SK-N-SH (cell line): ENCODE results near the gene JPH2. TPM values are rescaled to one million over a fixed set of nuclear protein-coding genes. Genes with fewer than 3 reads are reported as not detected.

Experiments used
- CTCF ChIA-PET: fragments of 300-600, 350-600 bp; formaldehyde crosslinking; extraction: SDS; loops from one replicate; lab custom pipeline; 2021; lab: Yijun Ruan, JAX
- POLR2A ChIA-PET: fragments of 350-600 bp; sonication (Branson Sonifier 250); formaldehyde crosslinking; extraction: SDS; loops from one replicate; lab custom pipeline; 2020; ENCODE audit warnings: antibody characterized with exemption, inconsistent platforms; lab: Yijun Ruan, JAX
- DNase-seq: peaks from one replicate; pipeline ENCODE4 v3.0.0; 2012
- H2AFZ ChIP-seq: fragments of 200-600 bp; sonication (generic); 2 replicates; pipeline ENCODE4 v1.8.1; 2016; ENCODE audit warnings: antibody characterized with exemption, mild to moderate bottlenecking, low read depth
- H3F3A ChIP-seq: fragments of 200-600 bp; sonication (generic); replicated peaks from 2 replicates; pipeline ENCODE3; 2016; ENCODE audit warnings: antibody characterized with exemption, mild to moderate bottlenecking; ENCODE audit not compliant: insufficient read depth
- H3K27ac ChIP-seq, 2 experiments: fragments of 200-500 bp in 1 of 2; fragments of 200-600 bp in 1 of 2; sonication (Bioruptor generic) in 1 of 2; sonication (generic), shearing (Covaris generic) in 1 of 2; 2 replicates each; pipeline versions ENCODE4 v1.5.1 to v1.6.1; 2014 to 2016; ENCODE audit warnings: low read depth in 2 of 2, inconsistent platforms in 1 of 2, low read length in 1 of 2, mild to moderate bottlenecking in 1 of 2, mixed read lengths in 1 of 2
- H3K27me3 ChIP-seq: fragments of 200-600 bp; sonication (generic), shearing (Covaris generic); 2 replicates; pipeline ENCODE4 v1.6.1; 2016; ENCODE audit warnings: mixed run types; ENCODE audit not compliant: insufficient read depth
- H3K36me3 ChIP-seq, 2 experiments: fragments of 200-500 bp in 1 of 2; fragments of 200-600 bp in 1 of 2; sonication (Bioruptor generic) in 1 of 2; sonication (generic) in 1 of 2; replicated peaks in 1 of 2; 2 replicates each; pipeline versions ENCODE3 to v1.5.1; 2014 to 2016; ENCODE audit warnings: low read length in 1 of 2, mild to moderate bottlenecking in 1 of 2; ENCODE audit not compliant: insufficient read depth in 2 of 2, control insufficient read depth in 1 of 2
- H3K4me1 ChIP-seq, 2 experiments: fragments of 200-500 bp in 1 of 2; fragments of 200-600 bp in 1 of 2; sonication (Bioruptor generic) in 1 of 2; sonication (generic), shearing (Covaris generic) in 1 of 2; 2 replicates each; pipeline versions ENCODE4 v1.5.1 to v1.6.1; 2014 to 2016; ENCODE audit warnings: low read depth in 1 of 2, low read length in 1 of 2, mixed run types in 1 of 2; ENCODE audit not compliant: insufficient read depth in 2 of 2, control insufficient read depth in 1 of 2
- H3K4me2 ChIP-seq: fragments of 200-600 bp; sonication (generic), shearing (Covaris generic); 2 replicates; pipeline ENCODE4 v1.6.1; 2017; ENCODE audit warnings: mixed run types
- H3K4me3 ChIP-seq, 2 experiments: fragments of 200-500 bp in 1 of 2; fragments of 200-600 bp in 1 of 2; sonication (Bioruptor generic) in 1 of 2; sonication (generic), shearing (Covaris generic) in 1 of 2; 2 replicates each; pipeline versions ENCODE4 v1.5.1 to v1.8.1; 2014 to 2016; ENCODE audit warnings: low read depth in 2 of 2, inconsistent platforms in 1 of 2, low read length in 1 of 2, mild to moderate bottlenecking in 1 of 2, mixed read lengths in 1 of 2, moderate library complexity in 1 of 2
- H3K79me2 ChIP-seq: fragments of 200-600 bp; sonication (generic); 2 replicates; pipeline ENCODE4 v1.8.1; 2017; ENCODE audit warnings: mild to moderate bottlenecking; ENCODE audit not compliant: insufficient read depth
- H3K9ac ChIP-seq: fragments of 200-600 bp; sonication (generic); 2 replicates; pipeline ENCODE4 v1.6.1; 2017; ENCODE audit warnings: mixed run types
- H3K9me2 ChIP-seq: fragments of 200-600 bp; sonication (generic); 2 replicates; pipeline ENCODE4 v1.6.1; 2017; ENCODE audit warnings: mixed run types
- H3K9me3 ChIP-seq: fragments of 200-600 bp; sonication (generic); 2 replicates; pipeline ENCODE4 v1.6.1; 2017; ENCODE audit warnings: mixed run types, mild to moderate bottlenecking, moderate library complexity
- H4K20me1 ChIP-seq: fragments of 200-600 bp; sonication (generic); 2 replicates; pipeline ENCODE4 v1.6.1; 2017; ENCODE audit warnings: mild to moderate bottlenecking, mixed run types; ENCODE audit not compliant: insufficient read depth
- CHD2 ChIP-seq: fragments of 150-350 bp; IDR thresholded peaks from 2 replicates; pipeline ENCODE4 v1.6.1; 2018; ENCODE audit warnings: low read length; ENCODE audit not compliant: partially characterized antibody
- ELF1 ChIP-seq: IDR thresholded peaks from 2 replicates; pipeline ENCODE4 v1.4.0; 2012
- EP300 ChIP-seq, 2 experiments: IDR thresholded peaks; 2 replicates each; pipeline versions ENCODE4 v1.4.0 to v1.6.1; 2012; ENCODE audit warnings: borderline replicate concordance in 1 of 2, low read depth in 1 of 2, low read length in 1 of 2
- FOSL2 ChIP-seq: IDR thresholded peaks from 2 replicates; pipeline ENCODE4 v1.4.0; 2012; ENCODE audit warnings: low read depth, mild to moderate bottlenecking, moderate library complexity, borderline replicate concordance
- FOXJ3 ChIP-seq: sonication (generic); formaldehyde crosslinking; IDR thresholded peaks from 2 replicates; pipeline ENCODE4 v1.5.1; 2020; ENCODE audit warnings: mild to moderate bottlenecking, missing genetic modification reagents
- GABPA ChIP-seq: IDR thresholded peaks from 2 replicates; pipeline ENCODE4 v1.4.0; 2012; ENCODE audit warnings: low read depth, mild to moderate bottlenecking
- GATA2 ChIP-seq: sonication (generic); formaldehyde crosslinking; IDR thresholded peaks from 2 replicates; pipeline ENCODE4 v1.5.0; 2020; ENCODE audit warnings: mild to moderate bottlenecking, missing genetic modification reagents
- IRF3 ChIP-seq: fragments of 150-350 bp; IDR thresholded peaks from 2 replicates; pipeline ENCODE4 v1.6.1; 2016; ENCODE audit warnings: mild to moderate bottlenecking, low read depth, low read length
- JUND ChIP-seq: IDR thresholded peaks from 2 replicates; pipeline ENCODE4 v1.4.0; 2012
- MAX ChIP-seq: IDR thresholded peaks from 2 replicates; pipeline ENCODE4 v1.4.0; 2012; ENCODE audit warnings: low read depth
- MEF2A ChIP-seq: IDR thresholded peaks from 2 replicates; pipeline ENCODE4 v1.4.0; 2012; ENCODE audit warnings: low read depth, borderline replicate concordance
- MXI1 ChIP-seq: IDR thresholded peaks from 2 replicates; pipeline ENCODE4 v1.6.1; 2012; ENCODE audit warnings: mild to moderate bottlenecking, low read depth, low read length, improper control_type of control experiment
- NFIC ChIP-seq: IDR thresholded peaks from 2 replicates; pipeline ENCODE4 v1.4.0; 2012; ENCODE audit warnings: borderline replicate concordance
- NRF1 ChIP-seq: IDR thresholded peaks from 2 replicates; pipeline ENCODE4 v1.6.1; 2012; ENCODE audit warnings: low read depth, mild to moderate bottlenecking, low read length
- PBX3 ChIP-seq: IDR thresholded peaks from 2 replicates; pipeline ENCODE4; 2012
- RAD21 ChIP-seq: IDR thresholded peaks from 2 replicates; pipeline ENCODE4 v1.6.1; 2012; ENCODE audit warnings: mild to moderate bottlenecking, low read length
- RCOR1 ChIP-seq: fragments of 150-350 bp; IDR thresholded peaks from 2 replicates; pipeline ENCODE4 v1.6.1; 2017; ENCODE audit warnings: antibody characterized with exemption, low read length
- RFX5 ChIP-seq: IDR thresholded peaks from 2 replicates; pipeline ENCODE4 v1.6.1; 2012; ENCODE audit warnings: mild to moderate bottlenecking, improper control_type of control experiment, low read length
- SMC3 ChIP-seq: IDR thresholded peaks from 2 replicates; pipeline ENCODE4 v1.6.1; 2012; ENCODE audit warnings: low read depth, low read length, improper control_type of control experiment
- TAF1 ChIP-seq: IDR thresholded peaks from 2 replicates; pipeline ENCODE4 v1.6.1; 2012; ENCODE audit warnings: low read depth, mild to moderate bottlenecking, low read length, moderate library complexity, borderline replicate concordance
- USF1 ChIP-seq: IDR thresholded peaks from 2 replicates; pipeline ENCODE4 v1.4.0; 2012; ENCODE audit warnings: low read depth, borderline replicate concordance
- ZBTB33 ChIP-seq: IDR thresholded peaks from 2 replicates; pipeline ENCODE4 v1.4.0; 2012; ENCODE audit warnings: low read depth, borderline replicate concordance
- WGBS: methylation state at CpG from one replicate; pipeline ENCODE4 v1.1.6; 2017; ENCODE audit warnings: low lambda C conversion rate; 5-methylcytosine and 5-hydroxymethylcytosine counted together
- polyA plus RNA-seq, 3 experiments: library from polyadenylated mRNA; depleted of rRNA; stranded (reverse); fragments of >200 nt; gene quantifications; 2 replicates each; pipeline ENCODE4 v1.2.3, GENCODE V29; 2012

Gene JPH2
- polyA plus RNA-seq, 1 of the 3 experiments (the other 2 are of a cell fraction) = 0.67 TPM

- Histone ChIP-seq H3K27ac (no peak overlapping the region), H3K4me3 (no peak overlapping the region), H3K36me3 (no peaks in the 10 kb centered on the region), H3K4me1 (no peaks in the 10 kb centered on the region; a peak in 1 of 4 replicates), H4K20me1 (no peaks in the 10 kb centered on the region), H3K9ac (no peak overlapping the region), H3K9me2 (no peaks in the 10 kb centered on the region), H2AFZ (no peak overlapping the region), H3K79me2 (no peaks in the 10 kb centered on the region), H3K4me2 (no peak overlapping the region), H3K27me3 (no peaks in the 10 kb centered on the region), H3F3A (no peaks in the 10 kb centered on the region), H3K9me3 (no peaks in the 10 kb centered on the region)
- no peak for TF ChIP-seq ELF1
- no peak for TF ChIP-seq FOSL2
- no peak for TF ChIP-seq ZBTB33
- TF ChIP-seq RAD21 = no peak
- TF ChIP-seq TAF1 = no peak
- no peak for TF ChIP-seq USF1
- no peak for TF ChIP-seq RCOR1
- no peak for TF ChIP-seq GABPA
- no peak for TF ChIP-seq CHD2
- TF ChIP-seq MAX = no peak
- no peak for TF ChIP-seq PBX3
- POLR2A ChIA-PET = no interaction called here
- CTCF ChIA-PET = interaction anchor here (0.9 to 1.9 kb wide), 4 partner anchors 9 to 64 kb away, joined by 3 to 9 read pairs (median 4); partner anchors contain the start of gene JPH2
- no peak for DNase-seq
- WGBS = 74% methylated on average over 11 of the region's 12 CpGs
Observed at GRCh38 chr20:44125332-44126127, 61.5 kb downstream of the JPH2 start.

- no peaks in the 10 kb centered on the region for H3K4me1 ChIP-seq
- no peak overlapping the region for H3K9ac ChIP-seq
- H3K36me3 ChIP-seq = no peaks in the 10 kb centered on the region
- H3K4me2 ChIP-seq = no peak overlapping the region
- no peaks in the 10 kb centered on the region for H4K20me1 ChIP-seq
- H3K9me2 ChIP-seq = no peaks in the 10 kb centered on the region
- H3K27me3 ChIP-seq = no peaks in the 10 kb centered on the region
- H2AFZ ChIP-seq = no peak overlapping the region
- ChIA-PET CTCF (interaction anchor here (23.6 kb wide), 1 partner anchor 60 kb away, joined by 618 read pairs; the partner anchor contains the start of gene JPH2), POLR2A (no interaction called here)
- no peak overlapping the region for H3K27ac ChIP-seq
- 91% methylated on average over 8 of the region's 8 CpGs for WGBS
- H3K9me3 ChIP-seq = no peaks in the 10 kb centered on the region
- no peaks in the 10 kb centered on the region for H3F3A ChIP-seq
- DNase-seq = no peak
- H3K4me3 ChIP-seq = no peak overlapping the region
- H3K79me2 ChIP-seq = no peaks in the 10 kb centered on the region
- TF ChIP-seq SMC3 = no peak
- no peak for TF ChIP-seq MXI1
- TF ChIP-seq FOSL2 = no peak
- no peak for TF ChIP-seq NRF1
- no peak for TF ChIP-seq FOXJ3 (CRISPR knock-in tag)
- no peak for TF ChIP-seq RFX5
- no peak for TF ChIP-seq IRF3
- TF ChIP-seq EP300 (IDR thresholded peaks at IDR 0.05; ENCODE audit: borderline replicate concordance in 1 of 2, low read depth in 1 of 2, low read length in 1 of 2) = no peak
- no peak for TF ChIP-seq MEF2A
- no peak for TF ChIP-seq JUND
- TF ChIP-seq TAF1 = no peak
- TF ChIP-seq NFIC = no peak
- no peak for TF ChIP-seq GATA2 (CRISPR knock-in tag)
Observed at GRCh38 chr20:44123874-44124535, 63.0 kb downstream of the JPH2 start.
